Fibroblast of skin of right quadriceps (primary cell): ENCODE data around the gene ATRNL1.

Experiments
- DNase-seq: peaks from one replicate; pipeline ENCODE4 v3.0.0-alpha.2; 2013

The ATRNL1 gene

DNA sequence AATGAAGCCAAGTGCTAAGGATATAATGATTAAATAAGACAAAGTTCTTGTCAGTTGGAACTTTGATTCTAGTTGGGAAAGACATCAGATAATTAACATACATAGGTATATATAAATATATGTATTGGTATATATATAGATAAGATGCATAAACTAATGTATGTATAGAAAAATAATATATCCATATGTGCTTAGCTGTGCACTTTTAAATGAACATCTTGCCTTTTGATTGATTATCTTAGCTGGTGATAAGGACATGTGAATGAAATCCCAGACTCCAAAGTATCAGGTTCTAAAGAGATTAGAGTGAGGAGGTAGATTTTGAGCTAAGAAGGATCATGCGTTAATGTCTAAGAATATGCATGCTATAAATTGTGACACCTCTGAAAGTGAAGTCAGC lies 822.3 kb downstream of the ATRNL1 start:
- DNase-seq, result no peak

DNA sequence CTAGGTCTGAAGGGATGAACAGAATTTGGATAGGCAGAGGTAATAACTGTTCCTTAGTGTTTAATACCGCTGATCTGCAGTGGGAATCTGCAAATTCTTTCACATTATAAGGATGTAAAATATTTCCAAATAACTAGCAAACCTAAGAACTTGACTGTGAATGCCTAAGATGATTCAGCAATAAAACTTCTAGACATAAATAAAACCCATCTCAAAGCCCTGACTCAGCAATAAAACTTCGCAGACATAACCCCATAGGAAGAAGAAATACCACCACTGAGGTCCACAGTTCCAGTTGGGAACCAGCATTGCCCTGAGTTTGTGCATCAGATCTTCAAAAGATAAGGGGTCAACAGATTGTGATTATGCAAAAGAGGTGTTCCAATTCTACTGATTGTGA lies 825.6 kb downstream of the ATRNL1 start:
- peak; percentile 79 for DNase-seq

DNA sequence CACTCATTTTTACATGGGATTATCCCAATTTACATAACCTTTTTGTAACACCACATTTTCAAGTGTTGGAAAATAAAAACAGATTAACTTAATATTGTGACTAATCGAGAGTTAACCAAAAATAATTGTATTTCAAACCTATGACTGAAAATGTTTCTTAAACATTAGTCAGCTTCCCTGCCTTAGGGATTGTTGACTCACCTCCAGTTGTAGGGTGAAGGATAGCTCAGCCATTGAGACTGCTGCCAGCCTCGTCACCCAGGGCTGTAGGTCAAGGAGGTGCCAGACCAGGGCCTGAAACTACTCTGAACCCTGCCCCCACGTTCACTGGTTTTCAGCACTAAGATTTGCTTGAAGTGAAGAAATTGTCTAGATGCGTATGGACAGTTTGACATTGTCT lies 828.6 kb downstream of the ATRNL1 start:
- peak; percentile 41 for DNase-seq

DNA sequence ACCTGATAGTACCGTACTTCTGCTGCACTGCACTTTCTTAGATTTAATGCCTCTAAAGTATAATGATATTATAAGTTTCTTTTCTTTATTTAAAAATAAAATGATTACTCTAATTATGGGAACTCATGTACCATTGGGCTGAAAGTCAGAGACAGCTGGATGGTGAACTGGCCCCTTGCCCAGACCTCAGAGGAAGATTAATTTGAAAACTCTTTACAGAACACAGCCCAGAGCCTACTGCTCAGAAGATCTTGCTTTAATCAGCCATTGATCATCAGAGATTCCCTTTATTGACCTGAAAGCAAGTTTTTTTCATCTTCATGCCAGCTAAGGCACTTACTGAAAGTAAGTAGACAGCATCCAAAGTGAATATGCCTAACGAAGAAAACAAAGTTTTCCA lies 838.1 kb downstream of the ATRNL1 start:
- no peak for DNase-seq

DNA sequence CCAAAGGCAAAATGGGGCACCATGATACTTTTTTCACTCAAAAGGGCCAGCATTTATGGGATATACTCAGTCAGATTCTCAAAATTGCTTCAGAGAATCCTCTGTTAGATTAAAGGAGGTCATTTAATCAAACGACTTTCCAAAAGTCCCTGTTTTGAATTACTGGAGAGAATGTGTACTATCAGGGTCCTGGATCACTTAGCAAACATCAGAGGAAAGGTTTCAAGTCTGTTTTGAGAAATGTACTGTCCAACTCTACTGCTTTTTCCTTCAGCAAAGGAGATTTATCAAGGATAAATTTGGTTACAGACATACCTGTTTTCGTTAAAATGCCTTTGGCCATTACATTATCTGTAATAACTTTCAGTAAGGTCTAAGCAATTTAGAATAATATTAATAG lies 838.9 kb downstream of the ATRNL1 start:
- no peak for DNase-seq

DNA sequence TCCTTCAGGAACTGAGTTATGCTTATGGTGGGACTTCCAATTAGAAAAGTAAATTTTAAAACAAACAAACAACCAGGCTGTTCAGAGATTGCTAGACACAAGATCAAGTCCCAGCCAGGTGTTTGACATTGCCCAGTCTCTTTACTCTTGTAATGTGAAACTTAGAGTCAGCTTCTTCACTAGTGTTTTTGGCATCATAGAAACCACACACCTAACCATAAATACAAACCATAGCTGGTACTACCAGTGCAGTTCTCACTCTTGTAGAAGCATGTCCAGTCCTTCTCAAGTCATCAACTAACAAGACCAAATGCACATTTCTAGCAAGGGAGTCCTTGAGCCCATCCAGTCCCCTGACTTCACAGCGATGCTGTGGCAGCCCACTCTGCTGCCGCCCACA lies 839.9 kb downstream of the ATRNL1 start:
- DNase-seq, result no peak

DNA sequence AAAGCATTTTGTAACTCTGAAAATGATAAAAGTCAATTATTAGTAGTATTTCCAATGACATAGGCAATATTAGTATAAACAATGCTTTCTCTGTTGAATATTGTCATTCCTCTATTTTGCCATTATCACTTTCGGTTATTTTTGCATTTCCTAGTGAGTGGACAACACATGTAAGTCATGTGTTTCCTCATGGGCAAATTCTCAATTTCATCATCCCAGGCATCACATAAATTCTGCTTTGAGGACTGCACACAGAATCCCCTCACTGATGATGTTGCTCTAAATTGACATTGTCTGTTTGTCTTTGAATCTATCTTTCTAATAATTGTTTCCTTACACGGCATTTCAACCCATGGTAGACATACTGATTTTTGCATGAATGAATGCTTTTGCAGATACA lies 842.6 kb downstream of the ATRNL1 start:
- no peak for DNase-seq

DNA sequence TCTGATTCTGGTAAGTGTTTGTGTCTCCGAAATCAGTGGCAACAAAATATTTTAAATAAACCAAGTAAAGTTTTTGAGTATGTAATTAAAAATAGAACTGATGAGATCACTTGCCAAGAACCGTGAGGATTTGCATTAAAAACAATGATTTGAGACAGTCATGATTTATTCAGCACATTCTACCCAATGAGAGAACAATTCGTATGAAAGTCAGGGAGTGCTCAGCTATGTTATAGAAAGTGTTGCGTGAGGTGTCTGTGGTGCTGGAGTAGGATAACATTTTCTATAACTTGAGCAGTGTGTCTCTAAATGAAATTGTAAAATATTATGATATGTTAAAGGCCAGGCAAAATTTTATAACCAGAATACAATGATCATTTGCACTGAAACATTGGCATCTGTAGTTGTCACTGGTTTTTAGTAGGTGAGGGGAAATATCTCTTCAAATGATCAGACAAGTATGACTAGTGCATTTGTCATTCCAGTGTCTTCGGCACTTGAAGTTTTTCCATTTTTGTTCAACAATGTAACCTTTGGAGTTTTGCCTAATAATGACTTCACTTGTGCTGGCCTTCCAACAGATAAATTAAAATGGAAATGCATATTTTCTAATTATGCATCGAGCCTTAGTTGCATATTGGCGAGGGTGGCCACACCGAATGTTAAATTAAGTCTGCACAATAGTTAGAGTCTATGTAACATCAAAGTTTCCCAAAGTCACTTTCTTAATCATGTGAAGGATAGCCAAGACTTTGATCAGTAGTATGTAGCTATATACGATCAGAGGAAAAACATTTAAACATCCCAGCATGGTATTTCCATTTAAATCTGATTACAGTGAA lies 844.0 kb downstream of the ATRNL1 start:
- DNase-seq, result peak; percentile 85

DNA sequence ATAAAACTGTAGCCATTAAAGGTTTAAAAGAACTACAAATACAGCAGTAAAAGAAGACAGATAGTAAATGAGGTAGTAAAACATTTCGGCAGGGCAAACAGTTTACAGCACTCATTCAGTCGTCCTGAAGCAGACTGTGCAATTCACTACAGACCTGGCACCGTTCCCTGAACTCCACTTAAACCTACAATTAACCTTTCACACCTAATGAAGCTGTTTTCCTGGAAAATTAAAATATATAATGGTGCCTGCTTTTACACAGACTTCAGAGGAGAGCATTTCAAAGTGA lies 844.5 kb downstream of the ATRNL1 start:
- DNase-seq, result no peak

DNA sequence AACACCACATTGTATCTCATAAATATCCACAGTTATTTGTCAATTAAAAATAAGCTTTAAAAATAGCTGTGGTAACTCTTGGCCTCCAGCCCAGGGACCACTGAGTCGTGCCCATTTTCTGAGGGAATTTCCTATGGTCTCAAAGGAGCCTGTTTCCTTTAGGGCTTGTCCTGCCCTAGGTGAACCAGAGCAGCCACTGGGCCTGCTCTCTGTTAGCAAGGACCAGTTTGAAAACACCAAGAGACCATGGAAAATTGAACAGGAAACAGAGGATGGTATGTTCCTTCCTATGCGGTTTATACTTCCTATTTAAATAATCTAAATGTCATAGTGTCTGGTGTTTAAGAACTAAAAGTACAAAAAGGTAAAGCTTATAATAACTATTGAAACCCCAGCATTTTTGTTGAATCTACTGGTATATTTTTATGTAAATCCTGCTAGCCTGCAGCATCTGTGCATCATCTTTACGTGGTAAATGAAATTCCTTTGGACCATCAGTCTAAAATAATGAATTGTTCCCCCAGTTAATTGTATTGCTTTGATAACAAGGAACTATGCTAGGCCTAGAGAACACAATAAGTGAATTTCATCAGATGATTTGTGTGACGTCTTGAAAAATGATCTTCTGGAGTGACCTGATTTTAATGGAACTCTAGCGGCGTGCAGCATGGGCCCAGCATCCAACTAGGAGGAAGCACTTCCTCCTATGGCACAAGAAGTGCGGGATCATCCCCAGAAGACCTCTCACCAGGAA lies 846.1 kb downstream of the ATRNL1 start:
- peak; percentile 51 for DNase-seq

DNA sequence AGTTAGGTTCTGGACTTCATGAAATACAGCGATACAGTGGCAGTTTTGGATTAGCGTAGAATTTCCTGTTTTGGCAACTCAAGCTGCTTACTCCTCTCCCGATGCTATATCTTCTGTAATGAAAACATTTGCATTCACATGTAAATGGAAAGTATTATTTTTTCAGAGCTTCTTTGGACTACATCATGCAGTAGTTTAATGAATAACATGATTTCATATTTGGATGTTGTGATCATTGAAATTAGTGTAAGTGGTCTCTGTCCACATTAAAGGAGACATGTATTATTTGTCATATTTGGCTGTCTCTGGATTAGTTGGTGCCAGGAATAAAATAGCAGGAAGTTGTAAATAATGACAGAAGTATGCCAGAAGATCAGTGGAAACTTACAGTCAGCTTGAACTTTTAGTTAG lies 848.2 kb downstream of the ATRNL1 start:
- peak; percentile 51 for DNase-seq

DNA sequence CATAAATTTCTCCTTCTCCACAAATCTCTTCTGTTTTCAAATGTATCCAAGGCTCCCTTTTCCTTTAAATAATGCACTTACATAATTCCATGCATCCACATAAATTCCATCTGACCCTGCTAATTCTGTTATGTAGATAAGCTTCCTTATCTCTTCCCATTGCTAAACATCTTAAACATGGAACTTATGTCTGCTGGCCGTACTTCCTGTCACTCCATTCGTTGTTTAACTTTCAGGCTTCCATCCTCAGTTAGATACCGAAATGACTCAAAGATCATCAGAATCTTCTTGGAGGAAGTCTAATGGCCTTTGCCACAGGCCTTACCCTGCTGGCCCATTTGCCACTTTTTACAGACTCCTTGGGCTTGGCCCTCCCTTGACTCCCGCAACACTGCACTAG lies 848.9 kb downstream of the ATRNL1 start:
- no peak for DNase-seq

DNA sequence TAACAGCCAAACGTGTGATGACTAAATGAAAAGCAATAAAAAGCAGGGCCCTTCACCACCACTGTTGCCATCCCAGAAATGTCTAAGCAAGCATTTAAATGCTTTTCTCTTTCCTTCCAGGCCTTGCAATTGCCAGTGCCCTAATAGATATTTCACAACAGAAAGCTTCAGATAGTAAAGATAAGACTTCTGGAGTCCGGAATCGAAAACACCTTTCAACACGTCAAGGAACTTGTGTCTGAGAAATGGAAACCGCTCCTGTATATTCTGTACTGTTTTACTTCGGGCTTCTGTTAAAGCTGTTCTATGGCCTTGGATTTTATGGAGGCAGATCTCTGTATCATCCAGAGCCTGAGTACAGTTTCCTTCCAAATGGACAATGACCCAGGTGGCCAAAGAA lies 851.4 kb downstream of the ATRNL1 start:
- DNase-seq, result no peak

DNA sequence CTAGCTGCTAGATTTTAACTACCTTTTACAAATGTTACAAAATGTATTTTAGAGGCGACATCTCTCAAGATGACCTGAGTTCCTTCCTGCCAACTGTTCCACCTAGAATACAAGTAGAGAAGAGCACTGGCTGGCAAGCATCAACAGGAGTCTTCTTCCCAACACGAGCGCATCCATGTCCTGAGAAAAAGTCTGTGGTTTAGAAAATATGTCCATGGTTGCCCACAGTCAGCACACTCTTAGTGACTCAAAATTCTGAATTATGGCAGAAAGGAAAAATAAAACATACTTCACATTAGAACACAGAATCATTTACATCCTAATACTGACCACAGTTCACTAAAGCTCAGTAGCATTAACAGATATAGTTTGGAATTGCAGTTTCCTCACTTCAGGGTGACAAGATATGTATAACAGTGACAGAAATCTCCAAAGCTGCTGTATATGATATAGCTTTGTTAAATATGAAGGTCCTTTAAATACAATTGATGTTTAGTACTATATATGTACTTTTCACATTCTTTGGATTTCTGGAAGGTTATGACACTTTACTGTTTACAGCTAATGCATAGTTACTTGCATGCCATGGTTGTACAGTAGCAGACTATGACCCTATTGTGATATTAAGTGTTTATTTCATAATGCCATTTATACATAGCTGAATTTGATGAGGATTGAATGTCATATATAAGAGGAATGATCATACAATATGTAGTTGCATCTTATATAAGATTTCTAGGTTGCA lies 852.7 kb downstream of the ATRNL1 start:
- DNase-seq, result peak; percentile 64

DNA sequence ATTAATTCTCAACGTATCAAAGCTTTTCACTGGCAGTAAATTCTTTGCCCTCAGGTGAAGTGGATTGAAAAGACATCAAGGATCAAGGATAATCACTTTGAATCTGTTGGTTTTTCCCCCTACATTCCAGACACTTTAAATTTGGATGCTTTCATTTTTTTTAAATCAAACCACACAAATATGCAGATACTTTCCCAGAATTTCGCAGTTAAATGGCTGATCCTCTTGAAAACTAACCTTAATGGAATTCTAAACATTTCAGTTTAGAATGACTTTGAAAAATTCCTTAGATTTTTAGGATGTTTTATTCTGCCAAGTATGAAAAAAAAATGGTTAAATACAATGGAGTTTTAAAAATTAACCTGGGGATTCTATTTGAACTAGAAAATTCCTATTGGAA lies 853.9 kb downstream of the ATRNL1 start:
- DNase-seq, result peak; percentile 84

DNA sequence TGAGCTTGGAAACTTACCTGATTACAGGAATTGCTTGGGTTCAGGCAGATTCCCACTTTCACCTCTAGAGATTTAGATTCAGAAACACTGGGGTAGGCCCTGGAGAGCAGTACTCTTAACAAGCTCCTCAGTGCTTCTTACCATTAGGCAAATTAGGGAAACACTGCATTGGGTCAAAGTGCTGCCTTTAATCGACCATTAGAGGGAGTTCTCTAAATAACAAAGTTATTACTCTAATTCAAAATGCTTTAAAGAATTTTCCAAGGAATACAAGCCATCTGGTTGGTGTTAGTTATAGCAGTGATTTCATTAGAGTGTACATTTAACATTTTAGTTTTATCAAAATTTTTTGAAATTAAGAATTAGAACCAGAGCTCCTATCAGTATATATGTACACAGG lies 855.3 kb downstream of the ATRNL1 start:
- DNase-seq, result peak; percentile 53

DNA sequence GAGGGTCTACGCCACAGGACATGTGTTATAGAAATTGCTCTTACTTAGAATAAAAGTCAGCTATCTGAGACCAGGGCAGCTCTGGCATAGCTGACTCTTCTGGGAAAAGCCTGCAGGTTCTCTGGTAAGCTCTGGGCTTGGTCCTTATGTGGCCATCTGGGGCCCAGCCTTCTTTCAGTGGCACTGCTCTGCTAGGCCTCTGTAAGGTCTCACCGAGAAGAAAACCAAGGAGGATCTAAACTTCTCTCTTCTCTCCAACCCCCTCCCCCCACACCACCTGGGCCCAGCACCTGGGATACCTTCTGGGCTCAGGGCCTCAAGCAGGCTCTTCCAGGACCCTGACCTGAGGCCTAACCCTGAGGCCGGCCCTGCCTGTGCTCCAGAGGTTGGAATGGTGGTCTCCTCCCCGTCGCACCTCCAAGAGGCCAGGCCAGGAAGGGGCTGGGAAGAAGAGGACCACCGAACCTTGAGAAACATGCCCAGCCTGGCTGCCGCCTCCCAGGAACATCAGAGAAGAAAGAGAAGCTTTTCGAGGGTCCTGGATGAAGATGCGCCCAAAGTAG lies 856.2 kb downstream of the ATRNL1 start:
- DNase-seq, result no peak

DNA sequence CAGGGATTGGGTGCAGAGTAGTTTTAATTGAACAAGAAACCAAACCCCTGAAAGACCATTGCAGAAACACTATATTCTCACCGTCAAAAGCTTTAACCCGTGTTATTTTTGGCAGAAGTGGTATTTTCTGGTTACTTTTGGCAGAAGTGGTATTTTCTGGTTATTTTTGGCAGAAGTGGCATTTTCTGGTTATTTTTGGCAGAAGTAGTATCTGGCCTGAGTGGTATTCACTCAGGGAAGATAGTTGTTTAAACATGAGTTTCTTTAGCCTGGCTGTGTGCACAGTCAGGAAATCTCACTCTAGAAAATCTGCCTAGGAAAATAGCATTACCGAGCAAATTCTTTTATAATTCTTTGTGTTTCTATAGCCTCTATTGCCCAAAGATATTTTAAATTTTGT lies 857.2 kb downstream of the ATRNL1 start:
- DNase-seq, result peak; percentile 63

DNA sequence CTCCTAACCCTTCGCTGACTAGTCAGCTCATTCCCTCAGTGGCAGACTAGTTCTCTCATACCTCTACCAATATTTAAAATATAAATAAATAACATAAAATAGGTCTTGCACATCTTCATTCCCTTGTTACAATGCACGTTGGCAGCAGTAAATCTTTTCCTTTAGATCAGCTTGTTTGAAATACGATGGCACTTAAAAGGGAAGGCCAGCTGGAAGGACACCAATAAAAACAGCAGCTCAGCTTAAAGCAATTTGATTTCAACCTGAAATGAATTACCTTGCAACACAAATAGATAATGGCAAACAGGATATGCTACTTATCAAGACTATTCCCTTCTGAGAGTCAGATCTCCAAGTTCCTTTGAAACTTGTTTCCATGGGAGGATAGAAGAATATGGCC lies 858.1 kb downstream of the ATRNL1 start:
- DNase-seq, result no peak

DNA sequence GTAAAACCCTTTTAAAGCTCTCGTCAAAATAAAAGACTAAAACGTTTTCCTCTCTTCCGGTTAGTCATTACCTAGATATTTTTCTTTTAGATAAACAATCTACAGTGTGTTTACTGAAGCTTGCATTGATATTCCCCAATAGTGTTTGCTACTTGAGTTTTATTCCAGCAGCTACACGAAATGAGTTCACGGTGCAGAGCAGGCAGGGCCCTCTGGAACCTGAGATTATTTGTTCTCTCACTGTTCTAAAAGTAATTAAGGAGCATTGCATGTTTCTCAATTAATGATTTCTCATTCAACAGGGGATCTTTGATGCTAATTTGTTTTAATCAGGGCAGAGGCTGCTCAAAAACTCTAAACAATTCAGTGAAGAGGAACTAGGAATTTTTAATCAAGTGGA lies 860.1 kb downstream of the ATRNL1 start:
- DNase-seq, result no peak

DNA sequence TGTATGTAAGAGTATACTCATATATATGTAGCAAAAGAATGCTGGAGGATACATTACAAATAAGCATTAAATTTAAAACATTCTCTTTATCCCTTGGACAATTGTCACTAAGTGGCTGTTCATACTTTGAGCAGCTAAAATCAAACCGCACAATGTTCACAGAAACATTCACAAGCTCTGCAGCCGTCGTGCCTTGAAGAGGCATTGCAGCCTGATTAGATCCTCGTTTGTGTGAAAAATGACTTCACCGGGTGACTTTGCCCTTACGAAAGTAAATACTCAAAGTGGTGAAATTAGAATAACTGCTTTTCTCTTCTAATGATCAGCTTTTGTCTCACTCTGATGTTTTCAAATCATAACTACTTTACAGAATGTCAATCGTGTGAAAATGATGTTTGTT lies 860.8 kb downstream of the ATRNL1 start:
- DNase-seq, result no peak

DNA sequence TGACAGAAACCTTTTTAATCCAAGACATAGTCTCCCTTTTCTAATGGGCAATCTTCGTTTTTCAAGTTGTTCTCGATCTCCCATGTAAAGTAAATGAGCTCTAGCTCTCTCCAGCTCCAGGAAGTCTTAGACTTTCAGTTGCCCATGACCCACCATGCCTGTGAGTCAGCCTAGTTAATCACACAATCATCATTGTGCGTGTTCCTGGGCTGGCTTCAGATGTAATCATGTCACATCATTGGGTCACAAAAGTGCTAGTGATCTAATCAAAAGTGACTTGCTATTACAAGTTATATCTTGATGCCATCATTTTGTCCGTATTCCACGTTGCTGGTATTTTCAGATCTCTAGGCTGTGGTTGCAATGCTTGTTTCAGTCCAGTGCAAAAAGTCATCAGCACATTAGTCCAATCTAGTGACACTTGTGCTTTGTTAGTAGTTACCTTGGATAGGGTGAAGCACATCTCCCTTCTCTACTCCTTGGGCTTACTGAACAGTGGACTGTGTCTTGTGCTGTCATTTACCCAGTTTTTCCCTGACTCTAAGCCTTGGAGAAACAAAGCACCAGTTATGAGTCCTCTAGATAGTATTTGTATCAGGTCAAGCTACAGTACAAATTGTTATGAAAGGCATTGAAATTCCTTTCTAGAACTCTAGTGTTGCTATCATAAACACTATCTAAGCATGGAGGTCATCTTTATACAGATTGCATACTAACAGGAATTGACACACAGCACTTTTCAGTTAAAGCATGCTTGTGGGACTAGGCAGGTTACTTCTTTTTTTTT lies 863.3 kb downstream of the ATRNL1 start:
- DNase-seq, result peak; percentile 31

DNA sequence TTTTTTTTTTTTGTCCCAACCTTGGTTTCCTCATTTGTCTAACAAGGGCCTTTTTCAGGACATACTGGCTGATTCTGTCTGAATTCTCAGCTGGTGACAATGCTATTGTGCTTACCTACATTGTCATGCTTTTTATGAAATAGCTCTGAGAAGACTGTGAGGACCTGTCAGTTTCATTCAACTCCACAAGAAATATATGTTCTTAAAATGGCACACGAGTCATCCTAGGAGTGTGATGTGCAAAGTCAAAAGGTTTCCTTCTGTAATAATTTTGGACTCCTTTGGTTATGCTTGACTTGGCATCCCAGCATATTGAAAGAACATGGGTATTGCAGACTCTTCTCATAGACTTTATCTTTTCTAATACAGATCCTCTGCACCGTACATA lies 863.8 kb downstream of the ATRNL1 start:
- no peak for DNase-seq
